ENCODE data around the gene NFKBIB.
"Not testable (repeated sequence)": the region's sequence is repeated elsewhere in the genome, so short reads cannot be mapped to it uniquely, and the experiment has no call there.

NFKBIB gene

GRCh38 chr19:38928391-38929001 lies 28.7 kb downstream of the NFKBIB start:
- peaks cover 4% of the 10 kb centered on the region for H3K36me3 Mint-ChIP-seq
- H3K27ac Mint-ChIP-seq: no peak overlapping the region
- H3K4me1 Mint-ChIP-seq: peaks cover 29% of the 10 kb centered on the region
- H3K9me3 Mint-ChIP-seq: no peaks in the 10 kb centered on the region
- H3K4me3 Mint-ChIP-seq: peak overlapping the region; percentile 99
- no peaks in the 10 kb centered on the region for H3K27me3 Mint-ChIP-seq

GRCh38 chr19:38929929-38930775 lies 30.4 kb downstream of the NFKBIB start, which contains the start of gene SARS2:
Gene SARS2, minus strand, starts transcription at chr19:38930763. Its CDS starts 27 bp downstream, at chr19:38930736.
- peak within 1 kb of the TSS; percentile 99 for H3K4me3 Mint-ChIP-seq
- H3K27me3 Mint-ChIP-seq: no peaks in the 10 kb centered on the region
- H3K4me1 Mint-ChIP-seq: peaks cover 31% of the 10 kb centered on the region
- peak within 1 kb of the TSS; percentile 95 for H3K27ac Mint-ChIP-seq
- H3K9me3 Mint-ChIP-seq: no peaks in the 10 kb centered on the region
- H3K36me3 Mint-ChIP-seq: peaks cover 11% of the 10 kb centered on the region

GRCh38 chr19:38930776-38931520 lies 31.2 kb downstream of the NFKBIB start, which contains the start of gene MRPS12:
Gene MRPS12, plus strand, starts transcription at chr19:38930944. Its CDS starts 351 bp downstream, at chr19:38931295.
- peak within 1 kb of the TSS; percentile 95 for H3K27ac Mint-ChIP-seq
- no peaks in the 10 kb centered on the region for H3K9me3 Mint-ChIP-seq
- peaks cover 31% of the 10 kb centered on the region for H3K4me1 Mint-ChIP-seq
- peak within 1 kb of the TSS; percentile 99 for H3K4me3 Mint-ChIP-seq
- peaks cover 17% of the 10 kb centered on the region for H3K36me3 Mint-ChIP-seq
- no peaks in the 10 kb centered on the region for H3K27me3 Mint-ChIP-seq

- Mint-ChIP-seq H3K4me3 (peak overlapping the region; percentile 99), H3K9me3 (no peaks in the 10 kb centered on the region), H3K27ac (peak overlapping the region; percentile 95), H3K27me3 (no peaks in the 10 kb centered on the region), H3K4me1 (peaks cover 31% of the 10 kb centered on the region), H3K36me3 (peaks cover 17% of the 10 kb centered on the region)
Measured at GRCh38 chr19:38931521-38931793, 31.7 kb downstream of the NFKBIB start.

GRCh38 chr19:38932425-38933179 lies 32.8 kb downstream of the NFKBIB start:
- no peaks in the 10 kb centered on the region for H3K27me3 Mint-ChIP-seq
- H3K36me3 Mint-ChIP-seq: peaks cover 17% of the 10 kb centered on the region
- H3K4me1 Mint-ChIP-seq: peaks cover 31% of the 10 kb centered on the region

GRCh38 chr19:38933544-38933943 lies 33.8 kb downstream of the NFKBIB start:
- Mint-ChIP-seq H3K27ac (no peak overlapping the region), H3K4me3 (peak overlapping the region; percentile 42), H3K36me3 (peaks cover 16% of the 10 kb centered on the region), H3K9me3 (no peaks in the 10 kb centered on the region), H3K4me1 (peaks cover 29% of the 10 kb centered on the region), H3K27me3 (no peaks in the 10 kb centered on the region)

More at GRCh38 chr19:38932425-38933179, 32.8 kb downstream of the NFKBIB start:
- peak overlapping the region; percentile 69 for H3K4me3 Mint-ChIP-seq
- H3K9me3 Mint-ChIP-seq: no peaks in the 10 kb centered on the region
- no peak overlapping the region for H3K27ac Mint-ChIP-seq

- Mint-ChIP-seq H3K4me1 (peaks cover 9% of the 10 kb centered on the region), H3K4me3 (no peak overlapping the region), H3K36me3 (peaks cover 7% of the 10 kb centered on the region), H3K27ac (no peak overlapping the region), H3K27me3 (peaks cover 1% of the 10 kb centered on the region), H3K9me3 (no peaks in the 10 kb centered on the region)
Measured at GRCh38 chr19:38939957-38940356, 40.2 kb downstream of the NFKBIB start.

GRCh38 chr19:38941466-38941865 lies 41.7 kb downstream of the NFKBIB start:
- not testable (repeated sequence) for H3K9me3 Mint-ChIP-seq, H3K27me3 Mint-ChIP-seq, H3K4me1 Mint-ChIP-seq, H3K36me3 Mint-ChIP-seq, H3K27ac Mint-ChIP-seq, H3K4me3 Mint-ChIP-seq

- Mint-ChIP-seq H3K4me1 (peaks cover 9% of the 10 kb centered on the region), H3K27me3 (peaks cover 1% of the 10 kb centered on the region), H3K27ac (no peak overlapping the region), H3K4me3 (no peak overlapping the region), H3K36me3 (no peaks in the 10 kb centered on the region), H3K9me3 (no peaks in the 10 kb centered on the region)
Measured at GRCh38 chr19:38941979-38942378, 42.2 kb downstream of the NFKBIB start.

- peaks cover 1% of the 10 kb centered on the region for H3K27me3 Mint-ChIP-seq
- H3K4me3 Mint-ChIP-seq: no peak overlapping the region
- no peaks in the 10 kb centered on the region for H3K9me3 Mint-ChIP-seq
- H3K36me3 Mint-ChIP-seq: no peaks in the 10 kb centered on the region
- peak overlapping the region; percentile 17 for H3K27ac Mint-ChIP-seq
- H3K4me1 Mint-ChIP-seq: peaks cover 9% of the 10 kb centered on the region
Measured at GRCh38 chr19:38942471-38943181, 42.9 kb downstream of the NFKBIB start.

GRCh38 chr19:38944981-38945506 lies 45.3 kb downstream of the NFKBIB start:
- Mint-ChIP-seq H3K4me3 (no peak overlapping the region), H3K9me3 (no peaks in the 10 kb centered on the region), H3K36me3 (no peaks in the 10 kb centered on the region), H3K27ac (no peak overlapping the region), H3K27me3 (peaks cover 1% of the 10 kb centered on the region), H3K4me1 (peaks cover 14% of the 10 kb centered on the region)

GRCh38 chr19:38945562-38946228 lies 45.9 kb downstream of the NFKBIB start:
- Mint-ChIP-seq H3K27ac (no peak overlapping the region), H3K9me3 (no peaks in the 10 kb centered on the region), H3K36me3 (no peaks in the 10 kb centered on the region), H3K4me1 (peaks cover 19% of the 10 kb centered on the region), H3K4me3 (no peak overlapping the region), H3K27me3 (peaks cover 1% of the 10 kb centered on the region)

- no peaks in the 10 kb centered on the region for H3K27me3 Mint-ChIP-seq
- H3K36me3 Mint-ChIP-seq: no peaks in the 10 kb centered on the region
- peaks cover 15% of the 10 kb centered on the region for H3K4me1 Mint-ChIP-seq
- H3K27ac Mint-ChIP-seq: no peak overlapping the region
- no peak overlapping the region for H3K4me3 Mint-ChIP-seq
- H3K9me3 Mint-ChIP-seq: no peaks in the 10 kb centered on the region
Measured at GRCh38 chr19:38946229-38947010, 46.7 kb downstream of the NFKBIB start.
